Nephron progenitor cell (in vitro differentiated cells): ENCODE measurements around the gene PDZD8.

ENCODE experiments used
- DNase-seq: peaks from one replicate; pipeline ENCODE4 v3.0.0; 2021
- H3K27ac Mint-ChIP-seq: 2 replicates; pipeline ENCODE4 v1.8.0; 2021; ENCODE audit warnings: mild to moderate bottlenecking, moderate library complexity, mixed read lengths
- H3K27me3 Mint-ChIP-seq: 2 replicates; pipeline ENCODE4 v1.8.0; 2021; ENCODE audit warnings: mild to moderate bottlenecking, low read depth, mixed read lengths; ENCODE audit not compliant: poor library complexity
- H3K36me3 Mint-ChIP-seq: 2 replicates; pipeline ENCODE4 v1.8.0; 2021; ENCODE audit warnings: low read depth, mixed read lengths
- H3K4me1 Mint-ChIP-seq: 2 replicates; pipeline ENCODE4 v1.8.0; 2021; ENCODE audit warnings: mixed read lengths
- H3K4me3 Mint-ChIP-seq: 2 replicates; pipeline ENCODE4 v1.8.0; 2021; ENCODE audit warnings: mild to moderate bottlenecking, moderate library complexity, mixed read lengths
- H3K9me3 Mint-ChIP-seq: 2 replicates; pipeline ENCODE4 v1.8.0; 2021; ENCODE audit warnings: mild to moderate bottlenecking, moderate library complexity, mixed read lengths
- CTCF ChIP-seq: fragments of 200-600 bp; sonication (generic); IDR thresholded peaks from 2 replicates; pipeline ENCODE4 v1.5.0; 2021; ENCODE audit warnings: antibody characterized with exemption

Gene PDZD8

GRCh38 chr10:117419159-117419558 lies 43.9 kb upstream of the PDZD8 start:
- no peak for DNase-seq
- TF ChIP-seq CTCF, result no peak
- no peak overlapping the region for H3K4me3 Mint-ChIP-seq
- H3K36me3 Mint-ChIP-seq, result no peaks in the 10 kb centered on the region
- H3K9me3 Mint-ChIP-seq, result peaks cover 10% of the 10 kb centered on the region
- peaks cover 14% of the 10 kb centered on the region for H3K27me3 Mint-ChIP-seq
- H3K4me1 Mint-ChIP-seq, result peaks cover 25% of the 10 kb centered on the region
- H3K27ac Mint-ChIP-seq, result no peak overlapping the region

GRCh38 chr10:117418121-117418520 lies 42.9 kb upstream of the PDZD8 start:
- Mint-ChIP-seq H3K36me3 (no peaks in the 10 kb centered on the region), H3K9me3 (peaks cover 10% of the 10 kb centered on the region), H3K27ac (no peak overlapping the region), H3K4me1 (peaks cover 30% of the 10 kb centered on the region), H3K27me3 (peaks cover 14% of the 10 kb centered on the region), H3K4me3 (no peak overlapping the region)
- no peak for TF ChIP-seq CTCF
- DNase-seq, result no peak

GRCh38 chr10:117417196-117417595 lies 42.0 kb upstream of the PDZD8 start:
- no peaks in the 10 kb centered on the region for H3K36me3 Mint-ChIP-seq
- H3K27me3 Mint-ChIP-seq, result peaks cover 13% of the 10 kb centered on the region
- H3K4me1 Mint-ChIP-seq, result peaks cover 40% of the 10 kb centered on the region
- no peak for TF ChIP-seq CTCF
- no peak for DNase-seq
- no peak overlapping the region for H3K27ac Mint-ChIP-seq
- H3K9me3 Mint-ChIP-seq, result peaks cover 10% of the 10 kb centered on the region
- no peak overlapping the region for H3K4me3 Mint-ChIP-seq

GRCh38 chr10:117413928-117414618 lies 38.8 kb upstream of the PDZD8 start:
- H3K36me3 Mint-ChIP-seq, result no peaks in the 10 kb centered on the region
- no peak overlapping the region for H3K4me3 Mint-ChIP-seq
- no peaks in the 10 kb centered on the region for H3K9me3 Mint-ChIP-seq
- H3K27ac Mint-ChIP-seq, result no peak overlapping the region
- no peak for DNase-seq
- peaks cover 36% of the 10 kb centered on the region for H3K4me1 Mint-ChIP-seq
- peaks cover 10% of the 10 kb centered on the region for H3K27me3 Mint-ChIP-seq
- no peak for TF ChIP-seq CTCF

- Mint-ChIP-seq H3K27me3 (peaks cover 10% of the 10 kb centered on the region), H3K27ac (no peak overlapping the region), H3K4me3 (no peak overlapping the region), H3K9me3 (no peaks in the 10 kb centered on the region), H3K36me3 (no peaks in the 10 kb centered on the region), H3K4me1 (peaks cover 40% of the 10 kb centered on the region)
- no peak for TF ChIP-seq CTCF
- peak; percentile 13 for DNase-seq
Measured at GRCh38 chr10:117412469-117413010, 37.3 kb upstream of the PDZD8 start.
